RWPE2 (cell line): ENCODE results near the gene ATF7IP2.

ENCODE experiments used
- ATAC-seq: fragments of 200-7000 bp; cut with Tn5 transposase; 3 replicates; pipeline ENCODE4 v1.9.1; 2021; ENCODE audit warnings: low read depth
- DNase-seq: peaks from one replicate; pipeline ENCODE4 v3.0.0-alpha.2; 2020; ENCODE audit warnings: low spot score
- H3K27ac ChIP-seq: fragments of 450-650 bp; 2 replicates; pipeline ENCODE4 v1.5.1; 2017; ENCODE audit warnings: mild to moderate bottlenecking; ENCODE audit not compliant: poor library complexity, severe bottlenecking
- H3K27me3 ChIP-seq: fragments of 250-450 bp; sonication (Bioruptor Pico); 2 replicates; pipeline ENCODE4 v1.5.1; 2021; ENCODE audit warnings: mild to moderate bottlenecking, moderate library complexity; ENCODE audit not compliant: insufficient read depth, poor library complexity, severe bottlenecking
- H3K36me3 ChIP-seq: fragments of 250-450 bp; sonication (Bioruptor Pico); 2 replicates; pipeline ENCODE4 v1.5.1; 2020; ENCODE audit warnings: low read depth, mild to moderate bottlenecking, moderate library complexity
- H3K4me1 ChIP-seq: fragments of 250-450 bp; sonication (Bioruptor Pico); 2 replicates; pipeline ENCODE4 v1.5.1; 2021; ENCODE audit warnings: mild to moderate bottlenecking, moderate library complexity; ENCODE audit not compliant: insufficient read depth, poor library complexity, severe bottlenecking
- H3K4me3 ChIP-seq: fragments of 250-450 bp; sonication (Bioruptor Pico); 2 replicates; pipeline ENCODE4 v1.5.1; 2021; ENCODE audit warnings: mild to moderate bottlenecking, moderate library complexity; ENCODE audit not compliant: severe bottlenecking
- H3K9me3 ChIP-seq: fragments of 250-450 bp; sonication (Bioruptor Pico); 2 replicates; pipeline ENCODE4 v1.5.1; 2021; ENCODE audit warnings: mild to moderate bottlenecking, moderate library complexity; ENCODE audit not compliant: severe bottlenecking
- TF ChIP-seq, protein P1 (sequence below): fragments of 450-650 bp; IDR thresholded peaks from one replicate; pipeline ENCODE4 v1.5.1; 2017; ENCODE audit warnings: mild to moderate bottlenecking, moderate library complexity; ENCODE audit not compliant: poor library complexity, severe bottlenecking

Gene ATF7IP2

DNA sequence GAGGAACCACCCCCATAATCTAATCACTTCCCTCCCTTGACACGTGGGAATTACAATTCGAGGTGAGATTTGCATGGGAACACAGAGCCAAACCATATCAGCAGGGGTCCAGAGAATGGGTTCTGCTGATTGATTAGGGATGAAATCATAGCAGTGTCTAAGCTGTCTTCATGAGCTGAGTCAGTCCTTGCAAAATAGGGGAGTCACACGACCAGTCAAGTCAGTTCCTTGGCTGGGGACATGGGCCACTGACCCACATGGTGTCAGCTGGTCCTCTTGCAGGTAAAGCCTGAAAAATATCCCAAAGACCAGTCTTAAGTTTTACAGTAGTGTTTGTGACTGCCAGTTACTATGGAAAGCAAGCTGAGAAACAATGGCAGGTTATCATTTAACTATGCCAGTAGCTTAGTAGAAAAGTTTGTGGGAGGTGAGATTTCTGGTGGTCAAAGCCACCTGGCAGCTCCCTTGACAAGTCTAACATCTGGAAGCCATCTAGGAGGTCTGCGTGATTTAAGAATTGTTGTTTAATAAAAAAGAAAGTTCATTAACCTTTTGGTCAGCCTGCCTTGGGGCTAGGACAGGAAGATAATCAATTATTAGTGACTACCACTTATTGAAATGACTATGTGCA, 15.7 kb upstream of the ATF7IP2 start:
- no peak for ATAC-seq

DNA sequence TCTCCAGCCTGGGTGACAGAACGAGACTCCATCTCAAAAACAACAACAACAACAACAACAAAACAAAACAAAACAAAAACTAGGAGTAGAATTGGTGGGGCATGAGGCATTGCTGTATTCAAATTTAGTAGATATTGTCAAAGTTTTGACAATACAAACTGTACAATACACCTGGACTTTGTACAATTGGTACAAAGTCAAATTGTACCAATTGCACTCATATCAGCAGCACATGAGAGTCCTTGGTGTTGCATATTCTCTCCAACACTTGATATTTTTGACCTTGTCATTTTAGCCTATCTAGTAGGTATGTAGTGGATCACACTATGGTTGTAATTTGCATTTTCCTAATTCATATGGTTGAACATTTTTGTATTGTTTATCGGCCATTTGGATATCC, 14.3 kb upstream of the ATF7IP2 start:
- no peak overlapping the region for H3K27ac ChIP-seq
- H3K36me3 ChIP-seq, result no peaks in the 10 kb centered on the region
- DNase-seq, result no peak
- TF ChIP-seq, protein P1, sequence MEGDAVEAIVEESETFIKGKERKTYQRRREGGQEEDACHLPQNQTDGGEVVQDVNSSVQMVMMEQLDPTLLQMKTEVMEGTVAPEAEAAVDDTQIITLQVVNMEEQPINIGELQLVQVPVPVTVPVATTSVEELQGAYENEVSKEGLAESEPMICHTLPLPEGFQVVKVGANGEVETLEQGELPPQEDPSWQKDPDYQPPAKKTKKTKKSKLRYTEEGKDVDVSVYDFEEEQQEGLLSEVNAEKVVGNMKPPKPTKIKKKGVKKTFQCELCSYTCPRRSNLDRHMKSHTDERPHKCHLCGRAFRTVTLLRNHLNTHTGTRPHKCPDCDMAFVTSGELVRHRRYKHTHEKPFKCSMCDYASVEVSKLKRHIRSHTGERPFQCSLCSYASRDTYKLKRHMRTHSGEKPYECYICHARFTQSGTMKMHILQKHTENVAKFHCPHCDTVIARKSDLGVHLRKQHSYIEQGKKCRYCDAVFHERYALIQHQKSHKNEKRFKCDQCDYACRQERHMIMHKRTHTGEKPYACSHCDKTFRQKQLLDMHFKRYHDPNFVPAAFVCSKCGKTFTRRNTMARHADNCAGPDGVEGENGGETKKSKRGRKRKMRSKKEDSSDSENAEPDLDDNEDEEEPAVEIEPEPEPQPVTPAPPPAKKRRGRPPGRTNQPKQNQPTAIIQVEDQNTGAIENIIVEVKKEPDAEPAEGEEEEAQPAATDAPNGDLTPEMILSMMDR, result no peak
- no peaks in the 10 kb centered on the region for H3K4me1 ChIP-seq
- no peaks in the 10 kb centered on the region for H3K27me3 ChIP-seq
- H3K9me3 ChIP-seq, result no peaks in the 10 kb centered on the region
- no peak overlapping the region for H3K4me3 ChIP-seq
- no peak for ATAC-seq

More for the DNA sequence above, 15.7 kb upstream of the ATF7IP2 start:
- no peaks in the 10 kb centered on the region for H3K27me3 ChIP-seq
- H3K4me3 ChIP-seq, result no peak overlapping the region
- no peaks in the 10 kb centered on the region for H3K36me3 ChIP-seq
- no peak for DNase-seq
- H3K27ac ChIP-seq, result no peak overlapping the region
- H3K9me3 ChIP-seq, result no peaks in the 10 kb centered on the region
- no peaks in the 10 kb centered on the region for H3K4me1 ChIP-seq
- TF ChIP-seq, protein P1, result no peak

DNA sequence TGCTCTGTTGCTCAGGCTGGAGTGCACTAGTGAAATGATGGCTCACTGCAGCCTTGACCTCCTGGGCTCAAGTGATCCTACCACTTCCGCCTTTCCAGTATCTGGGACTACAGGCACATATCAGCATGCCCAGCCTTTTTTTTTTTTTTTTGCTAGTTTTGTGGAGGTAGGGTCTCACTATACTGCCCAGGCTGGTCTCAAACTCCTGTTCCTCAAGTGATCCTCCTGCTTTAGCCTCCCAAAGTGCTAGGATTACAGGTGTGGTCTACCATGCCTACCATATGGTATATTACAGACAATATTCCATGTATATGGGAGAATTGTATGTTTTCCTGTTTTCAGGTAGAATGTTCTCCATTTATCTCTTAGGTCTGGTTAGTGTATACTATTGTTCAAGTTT, 12.3 kb upstream of the ATF7IP2 start:
- H3K27me3 ChIP-seq, result no peaks in the 10 kb centered on the region
- DNase-seq (no peak), ATAC-seq (no peak)
- no peaks in the 10 kb centered on the region for H3K36me3 ChIP-seq
- TF ChIP-seq, protein P1, result no peak
- H3K9me3 ChIP-seq, result no peaks in the 10 kb centered on the region
- H3K4me3 ChIP-seq, result no peak overlapping the region
- H3K27ac ChIP-seq, result no peak overlapping the region
- no peaks in the 10 kb centered on the region for H3K4me1 ChIP-seq

DNA sequence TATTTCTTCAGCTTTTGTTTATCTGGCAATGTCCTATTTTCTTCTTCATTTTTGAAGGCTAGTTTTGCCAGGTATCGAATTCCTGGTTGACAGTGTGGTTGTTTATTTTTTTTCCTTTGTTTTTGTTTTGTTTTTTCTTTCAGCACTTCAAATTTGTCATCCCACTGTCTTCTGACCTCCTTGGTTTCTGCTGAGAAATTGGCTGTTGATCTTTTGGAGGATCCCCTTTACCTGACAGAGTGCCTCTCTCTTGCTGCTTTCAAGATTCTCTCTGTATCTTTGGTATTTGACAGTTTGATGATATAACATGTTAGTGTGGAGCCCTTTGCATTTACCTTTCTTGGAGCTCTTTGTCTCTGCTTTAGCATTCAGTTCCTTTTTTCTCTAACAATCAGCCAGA, 9.6 kb upstream of the ATF7IP2 start:
- DNase-seq (no peak), ATAC-seq (no peak)
- Histone ChIP-seq H3K4me1 (no peaks in the 10 kb centered on the region), H3K27ac (no peak overlapping the region), H3K36me3 (no peaks in the 10 kb centered on the region), H3K27me3 (no peaks in the 10 kb centered on the region), H3K9me3 (no peaks in the 10 kb centered on the region), H3K4me3 (no peak overlapping the region)
- TF ChIP-seq, protein P1, result no peak

DNA sequence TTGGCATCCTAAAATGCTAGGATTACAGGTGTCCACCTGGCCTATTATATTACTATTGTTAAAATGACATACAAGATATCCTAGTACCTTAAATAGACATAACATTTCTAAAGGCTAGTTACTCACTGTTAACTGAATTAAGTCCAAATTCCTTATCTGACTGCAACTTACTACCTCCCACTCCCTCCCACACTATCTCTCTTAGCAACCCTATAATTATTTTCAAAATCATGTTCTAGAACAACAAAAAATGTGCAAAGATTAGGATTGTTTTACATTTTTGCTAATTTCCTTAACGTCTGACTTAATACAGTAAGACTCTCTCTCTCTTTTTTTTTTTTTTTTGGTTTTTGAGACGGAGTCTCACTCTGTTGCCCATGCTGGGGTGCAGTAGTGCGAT, 2.2 kb upstream of the ATF7IP2 start:
- Histone ChIP-seq H3K27ac (no peak overlapping the region), H3K27me3 (no peaks in the 10 kb centered on the region), H3K9me3 (no peaks in the 10 kb centered on the region), H3K4me1 (peaks cover 3% of the 10 kb centered on the region), H3K4me3 (no peak overlapping the region), H3K36me3 (peaks cover 7% of the 10 kb centered on the region)
- TF ChIP-seq, protein P1, result no peak
- DNase-seq (no peak), ATAC-seq (no peak)
